ENCODE results near the gene RO60.
"Not testable (repeated sequence)": the region's sequence is repeated elsewhere in the genome, so short reads cannot be mapped to it uniquely, and the experiment has no call there.

RO60 gene

GRCh38 chr1:193059282-193060114 lies at the start of gene RO60, which contains the start of gene UCHL5:
Gene RO60, plus strand, starts transcription at chr1:193059612. Its CDS starts 9,443 bp downstream, at chr1:193069055.
Gene UCHL5, minus strand, starts transcription at chr1:193059360. Its CDS starts 100 bp downstream, at chr1:193059260.
- peak; percentile 99 for DNase-seq

- DNase-seq = no peak
Measured at GRCh38 chr1:193011406-193011805, 48.0 kb upstream of the RO60 start.

- DNase-seq = no peak
Measured at GRCh38 chr1:193013005-193013404, 46.4 kb upstream of the RO60 start.

- no peak for DNase-seq
Measured at GRCh38 chr1:193013707-193014106, 45.7 kb upstream of the RO60 start.

GRCh38 chr1:193014400-193014799 lies 45.0 kb upstream of the RO60 start:
- no peak for DNase-seq

GRCh38 chr1:193016788-193017187 lies 42.6 kb upstream of the RO60 start:
- DNase-seq = no peak

GRCh38 chr1:193019442-193020026 lies 39.9 kb upstream of the RO60 start:
- DNase-seq = peak; percentile 73

- DNase-seq = no peak
Measured at GRCh38 chr1:193025218-193025617, 34.2 kb upstream of the RO60 start.

GRCh38 chr1:193030280-193030679 lies 29.1 kb upstream of the RO60 start:
- no peak for DNase-seq

GRCh38 chr1:193031431-193031830 lies 28.0 kb upstream of the RO60 start:
- no peak for DNase-seq

GRCh38 chr1:193032643-193033427 lies 26.6 kb upstream of the RO60 start:
- not testable (repeated sequence) for DNase-seq

GRCh38 chr1:193033610-193034009 lies 25.8 kb upstream of the RO60 start:
- no peak for DNase-seq

GRCh38 chr1:193036337-193037047 lies 22.9 kb upstream of the RO60 start:
- no peak for DNase-seq

GRCh38 chr1:193040011-193040410 lies 19.4 kb upstream of the RO60 start:
- no peak for DNase-seq

GRCh38 chr1:193042766-193043691 lies 16.4 kb upstream of the RO60 start:
- DNase-seq = no peak

- not testable (repeated sequence) for DNase-seq
Measured at GRCh38 chr1:193048913-193049312, 10.5 kb upstream of the RO60 start.

GRCh38 chr1:193054169-193054675 lies 5.2 kb upstream of the RO60 start:
- DNase-seq = no peak

GRCh38 chr1:193058529-193059281 lies 707 bp upstream of the RO60 start:
- no peak for DNase-seq

- no peak for DNase-seq
Measured at GRCh38 chr1:193060115-193060403, 647 bp downstream of the RO60 start.

- DNase-seq = peak; percentile 47
Measured at GRCh38 chr1:193060406-193060805, 994 bp downstream of the RO60 start.

GRCh38 chr1:193060938-193061337 lies 1.5 kb downstream of the RO60 start:
- peak; percentile 31 for DNase-seq
